Measurements from ENCODE around the gene IL4I1.
"Not testable (repeated sequence)": the region's sequence is repeated elsewhere in the genome, so short reads cannot be mapped to it uniquely, and the experiment has no call there.

Gene IL4I1, protein sequence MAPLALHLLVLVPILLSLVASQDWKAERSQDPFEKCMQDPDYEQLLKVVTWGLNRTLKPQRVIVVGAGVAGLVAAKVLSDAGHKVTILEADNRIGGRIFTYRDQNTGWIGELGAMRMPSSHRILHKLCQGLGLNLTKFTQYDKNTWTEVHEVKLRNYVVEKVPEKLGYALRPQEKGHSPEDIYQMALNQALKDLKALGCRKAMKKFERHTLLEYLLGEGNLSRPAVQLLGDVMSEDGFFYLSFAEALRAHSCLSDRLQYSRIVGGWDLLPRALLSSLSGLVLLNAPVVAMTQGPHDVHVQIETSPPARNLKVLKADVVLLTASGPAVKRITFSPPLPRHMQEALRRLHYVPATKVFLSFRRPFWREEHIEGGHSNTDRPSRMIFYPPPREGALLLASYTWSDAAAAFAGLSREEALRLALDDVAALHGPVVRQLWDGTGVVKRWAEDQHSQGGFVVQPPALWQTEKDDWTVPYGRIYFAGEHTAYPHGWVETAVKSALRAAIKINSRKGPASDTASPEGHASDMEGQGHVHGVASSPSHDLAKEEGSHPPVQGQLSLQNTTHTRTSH
- 13.5 to 354 (median 36.0) reads per million in 17 experiments for total RNA-seq

DNA sequence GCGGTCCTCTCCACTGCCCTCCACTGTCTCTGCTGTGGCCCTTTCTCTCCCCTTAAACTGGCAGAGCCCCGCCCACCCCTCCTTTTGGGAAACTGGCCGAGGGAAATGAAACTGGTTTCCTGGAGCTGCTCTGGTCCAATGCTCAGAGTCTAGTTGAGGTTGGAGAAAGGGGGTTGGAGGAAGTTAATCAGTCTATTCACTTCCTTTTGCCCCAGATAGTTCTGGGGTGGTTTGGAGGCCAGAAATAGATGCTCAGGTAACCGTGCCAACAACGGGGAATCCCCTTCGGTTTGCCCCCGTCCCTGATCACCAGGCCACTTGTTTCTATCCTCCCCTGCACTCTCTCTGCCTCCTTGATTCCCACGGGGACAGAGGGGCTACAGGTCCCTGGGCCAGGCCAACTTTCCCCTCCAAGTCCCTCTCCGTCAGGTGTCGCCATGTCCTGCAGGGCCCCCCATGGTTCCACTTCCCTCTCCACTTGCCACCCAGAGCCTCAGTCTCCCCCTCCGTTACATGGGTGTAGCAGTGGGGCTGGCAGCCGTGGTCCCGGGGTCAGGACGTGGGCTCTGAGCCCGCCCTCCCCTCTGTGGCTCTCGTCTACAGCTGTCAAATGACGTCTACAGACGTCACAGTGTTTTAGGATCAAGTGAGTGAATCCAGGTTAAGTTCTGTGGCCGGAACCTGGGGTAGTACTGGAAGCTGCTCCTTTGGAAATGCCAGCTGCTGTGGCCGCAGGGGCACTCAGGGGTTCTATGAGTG lies at the start of gene IL4I1:
Gene IL4I1 (minus strand): TSS at position 25 of the 759 bp plus-strand sequence. CDS start 727 bp downstream, outside the sequence.
- DNase-seq: peak; percentile 86 to 93 (median 90)

DNA sequence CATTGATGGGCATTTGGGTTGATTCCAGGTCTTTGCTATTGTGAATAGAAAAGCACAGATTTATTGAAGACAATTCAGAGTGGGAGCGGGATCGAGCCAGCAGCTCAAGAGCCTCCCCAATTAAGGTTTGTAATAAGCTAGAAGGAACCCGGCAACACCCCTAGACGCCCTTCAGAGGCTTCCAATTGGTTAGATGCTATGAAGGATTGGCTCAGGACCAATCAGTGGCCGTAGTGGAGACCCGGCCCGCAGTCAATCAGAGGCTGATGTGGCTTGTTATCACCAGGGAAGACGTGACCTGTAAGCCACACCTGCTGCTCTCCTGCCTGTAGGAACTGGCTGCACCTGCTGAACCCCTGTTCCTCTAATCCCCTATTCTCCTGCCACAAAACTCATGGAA lies 49.7 kb upstream of the IL4I1 start:
- DNase-seq: no peak

DNA sequence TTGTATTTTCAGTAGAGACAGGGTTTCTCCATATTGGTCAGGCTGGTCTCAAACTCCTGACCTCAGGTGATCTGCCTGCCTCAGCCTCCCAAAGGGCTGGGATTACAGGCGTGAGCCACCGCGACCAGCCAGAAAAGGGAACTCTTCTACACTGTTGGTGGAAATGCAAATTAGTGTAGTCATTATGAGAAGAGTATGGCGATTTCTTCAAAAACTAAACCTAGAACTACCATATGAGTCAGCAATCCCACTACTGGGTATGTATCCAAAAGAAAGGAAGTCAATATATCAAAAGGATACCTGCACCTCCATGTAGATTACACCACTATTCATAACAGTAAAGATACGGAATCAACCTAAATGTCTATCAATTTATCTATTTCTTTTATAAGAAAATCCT lies 47.9 kb upstream of the IL4I1 start:
- DNase-seq: peak; percentile 22 to 75 (median 55)

DNA sequence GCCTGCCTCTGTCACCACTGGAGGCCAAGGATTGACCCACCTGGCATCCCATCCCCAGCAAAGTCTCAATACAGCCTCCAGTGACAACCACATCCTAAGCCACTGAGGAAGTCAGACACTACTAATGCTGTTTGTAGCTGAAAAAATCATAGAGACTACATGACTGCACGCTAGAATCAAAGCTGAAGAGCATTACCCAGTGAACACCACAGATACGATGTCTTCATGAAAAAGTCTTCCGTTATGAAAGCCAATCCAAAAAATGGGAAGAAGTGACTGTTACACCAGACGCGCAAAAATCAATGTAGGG lies 43.8 kb upstream of the IL4I1 start:
- DNase-seq: no peak

DNA sequence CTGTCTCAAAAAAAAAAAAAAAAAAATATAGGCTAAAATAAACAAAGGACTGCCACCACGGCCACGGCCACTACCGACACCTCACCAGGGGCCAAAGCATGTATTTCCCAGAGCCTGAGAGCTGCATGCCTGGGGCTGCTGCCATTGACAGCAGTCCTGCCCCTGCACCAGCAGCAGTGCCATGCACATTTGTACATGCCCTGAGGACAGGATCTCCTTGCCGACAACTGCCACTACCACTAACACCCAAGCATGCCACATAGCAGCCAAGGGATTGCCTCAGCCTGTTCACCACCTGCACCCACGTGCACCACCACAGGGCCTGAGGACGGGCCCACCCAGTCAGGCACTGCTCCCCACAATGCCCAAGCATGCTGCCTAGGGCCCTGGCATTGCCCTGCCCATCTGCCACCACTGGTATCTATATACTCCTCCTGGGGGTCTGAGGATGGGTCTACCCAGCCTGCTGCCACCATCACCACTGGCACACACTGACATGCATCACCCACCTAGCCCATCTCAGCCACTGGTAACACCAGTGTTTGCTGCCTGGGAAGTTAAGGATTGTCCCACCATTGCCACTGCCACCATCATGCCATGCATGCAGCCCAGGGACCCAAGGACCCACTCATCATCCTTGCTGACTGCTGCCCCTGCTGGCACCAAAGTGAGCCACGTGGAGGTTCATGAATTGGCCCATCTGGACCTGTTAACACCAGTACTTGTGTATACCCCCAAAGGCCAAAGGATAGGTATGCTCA lies 43.2 kb upstream of the IL4I1 start:
- DNase-seq: peak in 1 of 4 experiments; percentile 25

DNA sequence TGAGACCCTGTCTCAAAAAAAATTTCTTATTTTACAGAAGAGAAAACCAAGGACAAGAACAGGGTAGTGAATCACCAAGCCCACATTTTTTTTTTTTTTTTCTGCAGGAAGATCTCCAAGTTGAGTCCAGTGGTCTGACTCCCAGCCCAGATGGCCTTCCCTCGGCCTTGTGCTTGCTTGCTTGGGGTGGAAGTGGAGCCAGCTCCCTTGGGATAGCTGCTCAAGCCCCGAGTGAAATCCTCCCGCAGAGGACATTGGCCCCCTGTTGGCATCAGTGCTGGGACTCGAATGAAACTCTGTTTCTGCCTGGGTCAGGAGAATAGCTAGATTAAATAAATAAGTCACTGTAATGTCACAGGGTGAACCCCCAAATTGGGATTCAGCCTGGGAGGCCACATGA lies 42.0 kb upstream of the IL4I1 start:
- no peak for DNase-seq

DNA sequence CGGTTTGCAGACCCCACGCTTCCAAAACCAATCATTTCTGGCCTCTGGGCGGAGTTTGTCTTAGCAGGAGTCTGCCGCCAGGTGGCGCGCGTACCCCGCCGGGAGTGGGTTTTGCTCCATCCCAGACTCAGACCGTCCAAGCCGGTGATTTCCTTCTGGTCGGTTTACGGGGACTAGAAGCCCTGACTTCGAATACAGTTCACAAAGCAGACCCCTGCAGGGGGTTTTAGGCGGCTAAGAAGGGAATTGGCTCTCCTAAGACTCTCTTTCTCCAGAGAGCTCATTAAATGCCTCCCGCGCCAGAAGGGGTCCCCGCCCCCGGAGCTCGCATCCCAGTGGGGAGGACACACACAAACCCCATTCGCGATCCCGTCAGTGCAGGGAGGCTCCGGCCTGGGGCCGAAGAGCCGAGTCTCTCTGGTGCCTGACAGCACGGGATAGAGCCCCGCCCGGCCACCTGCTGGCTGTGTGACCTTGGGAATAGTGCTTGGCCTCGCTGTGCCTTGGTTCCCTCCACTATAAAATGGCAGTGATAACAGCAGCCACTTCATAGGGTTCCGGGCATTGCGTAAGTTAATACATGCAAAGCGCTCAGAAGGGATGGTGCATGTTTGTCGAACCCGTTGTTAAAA lies 41.2 kb upstream of the IL4I1 start:
- DNase-seq: peak; percentile 80 to 91 (median 90)

DNA sequence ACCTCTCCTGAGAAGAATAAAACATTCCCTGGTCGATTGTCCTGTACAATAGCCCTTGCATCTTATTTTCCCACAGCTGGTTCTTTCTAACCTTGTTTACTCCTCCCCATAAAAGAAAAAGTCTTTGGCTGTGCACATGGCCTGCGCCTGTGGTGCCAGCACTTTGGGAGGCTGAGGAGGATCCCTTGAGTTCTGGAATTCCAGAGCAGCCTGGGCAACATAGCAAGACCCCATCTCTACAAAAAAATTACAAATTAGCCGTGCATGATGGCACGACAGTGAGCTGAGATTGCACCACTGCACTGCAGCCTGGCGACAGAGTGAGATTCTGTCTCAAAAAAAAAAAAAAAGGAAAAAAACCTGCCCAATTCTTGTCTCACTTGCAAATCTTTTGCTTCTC lies 39.9 kb upstream of the IL4I1 start:
- no peak for DNase-seq

DNA sequence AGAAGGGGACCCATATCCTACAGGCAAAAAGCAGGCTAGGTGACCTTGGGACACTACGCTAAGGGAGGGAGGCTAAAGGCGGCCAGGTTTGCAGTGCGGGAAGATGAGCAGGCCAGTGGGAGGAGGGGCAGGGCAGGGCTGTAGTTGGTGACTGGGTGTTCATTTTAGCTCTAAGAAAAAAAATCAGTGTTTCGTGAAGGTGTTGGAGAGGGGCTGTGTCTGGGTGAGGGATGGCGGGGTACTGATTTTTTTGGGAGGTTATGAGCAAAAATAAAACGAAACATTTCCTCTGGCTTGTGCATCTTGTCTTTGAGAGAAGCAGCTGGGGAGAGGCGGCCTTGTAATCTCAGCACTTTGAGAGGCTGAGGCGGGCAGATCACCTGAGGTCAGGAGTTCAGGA lies 37.0 kb upstream of the IL4I1 start:
- peak in 1 of 4 experiments; percentile 5 for DNase-seq

DNA sequence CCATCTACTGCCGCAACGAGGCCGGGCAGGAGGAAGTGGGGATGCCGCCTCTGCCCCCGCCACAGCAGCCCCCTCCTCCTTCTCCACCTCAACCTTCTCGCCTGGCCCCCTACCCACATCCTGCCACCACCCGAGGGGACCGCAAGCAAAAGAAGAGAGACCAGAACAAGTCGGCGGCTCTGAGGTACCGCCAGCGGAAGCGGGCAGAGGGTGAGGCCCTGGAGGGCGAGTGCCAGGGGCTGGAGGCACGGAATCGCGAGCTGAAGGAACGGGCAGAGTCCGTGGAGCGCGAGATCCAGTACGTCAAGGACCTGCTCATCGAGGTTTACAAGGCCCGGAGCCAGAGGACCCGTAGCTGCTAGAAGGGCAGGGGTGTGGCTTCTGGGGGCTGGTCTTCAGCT lies 36.0 kb upstream of the IL4I1 start:
- DNase-seq: peak in 1 of 4 experiments; percentile 2

DNA sequence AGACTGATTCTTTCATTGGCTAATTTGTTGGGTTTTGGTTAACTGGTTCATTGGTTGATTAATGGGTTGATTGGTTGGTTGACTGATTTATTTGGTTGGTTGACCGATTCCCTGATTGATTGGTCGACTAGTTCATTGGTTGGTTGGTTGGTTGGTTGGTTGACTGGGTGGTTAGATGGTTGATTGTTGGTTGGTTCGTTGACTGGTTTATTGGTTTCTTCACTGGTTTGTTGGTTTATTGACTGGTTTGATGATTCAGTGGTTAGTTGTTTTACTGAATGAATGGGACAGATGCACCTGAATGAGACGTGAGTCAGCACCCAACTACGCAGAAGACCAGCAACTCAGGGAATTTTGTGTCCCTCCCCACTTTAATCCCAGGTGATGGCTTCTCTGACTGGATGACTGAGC lies 35.4 kb upstream of the IL4I1 start:
- DNase-seq: no peak

DNA sequence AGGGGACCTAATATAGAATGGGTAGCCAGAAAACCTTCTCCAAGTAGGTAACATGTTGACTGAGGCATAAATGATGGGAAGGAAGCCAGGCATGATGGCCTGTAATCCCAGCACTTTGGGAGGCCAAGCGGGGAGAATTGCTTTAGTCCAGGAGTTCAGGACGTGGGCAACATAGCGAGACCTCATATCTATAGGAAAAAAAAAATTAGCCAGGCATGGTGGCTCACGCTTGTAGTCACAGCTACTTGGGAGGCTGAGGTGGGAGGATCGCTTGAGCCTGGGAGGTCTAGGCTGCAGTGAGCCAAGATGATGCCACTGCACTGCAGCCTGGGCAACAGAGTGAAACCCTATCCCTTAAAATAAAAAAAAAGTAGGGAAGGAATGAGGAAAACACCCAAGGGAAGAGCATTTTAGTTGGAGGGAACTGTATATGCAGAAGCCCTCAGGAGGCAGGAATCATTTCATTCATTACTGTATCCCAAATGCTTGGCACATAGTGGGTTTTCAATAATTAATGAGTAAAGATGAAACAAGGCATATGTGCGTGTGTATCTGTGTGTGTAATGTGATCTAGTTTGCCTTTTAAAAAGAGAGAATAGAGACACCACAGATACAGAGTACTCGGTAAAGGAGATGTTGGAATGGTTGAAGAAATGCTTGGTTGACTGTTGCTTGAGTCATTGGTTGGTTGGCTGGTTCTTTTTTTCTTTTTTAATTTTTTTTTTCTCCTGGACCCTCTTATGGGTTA lies 34.8 kb upstream of the IL4I1 start:
- no peak for DNase-seq

DNA sequence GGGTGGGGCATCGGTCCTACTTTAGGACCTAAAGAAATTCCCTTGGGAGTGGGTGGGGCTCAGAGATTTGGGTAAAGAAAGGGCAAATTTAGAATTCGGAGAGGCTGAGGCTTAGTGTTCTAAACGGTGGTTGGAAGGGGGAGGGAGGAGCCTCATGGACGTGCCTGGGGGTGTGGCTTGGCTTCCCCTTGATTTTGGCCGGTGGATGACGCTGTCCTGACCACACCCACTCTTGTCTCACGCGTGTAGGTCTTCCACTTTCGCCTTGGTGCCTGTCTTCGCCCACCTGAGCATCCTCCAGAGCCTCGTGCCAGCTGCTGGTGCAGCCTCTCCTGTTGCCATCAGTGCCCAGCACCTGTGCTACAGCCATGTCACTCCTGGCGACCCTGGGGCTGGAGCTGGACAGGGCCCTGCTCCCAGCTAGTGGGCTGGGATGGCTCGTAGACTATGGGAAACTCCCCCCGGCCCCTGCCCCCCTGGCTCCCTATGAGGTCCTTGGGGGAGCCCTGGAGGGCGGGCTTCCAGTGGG lies 33.9 kb upstream of the IL4I1 start:
- DNase-seq: peak in 2 of 4 experiments; percentile 21 to 30

DNA sequence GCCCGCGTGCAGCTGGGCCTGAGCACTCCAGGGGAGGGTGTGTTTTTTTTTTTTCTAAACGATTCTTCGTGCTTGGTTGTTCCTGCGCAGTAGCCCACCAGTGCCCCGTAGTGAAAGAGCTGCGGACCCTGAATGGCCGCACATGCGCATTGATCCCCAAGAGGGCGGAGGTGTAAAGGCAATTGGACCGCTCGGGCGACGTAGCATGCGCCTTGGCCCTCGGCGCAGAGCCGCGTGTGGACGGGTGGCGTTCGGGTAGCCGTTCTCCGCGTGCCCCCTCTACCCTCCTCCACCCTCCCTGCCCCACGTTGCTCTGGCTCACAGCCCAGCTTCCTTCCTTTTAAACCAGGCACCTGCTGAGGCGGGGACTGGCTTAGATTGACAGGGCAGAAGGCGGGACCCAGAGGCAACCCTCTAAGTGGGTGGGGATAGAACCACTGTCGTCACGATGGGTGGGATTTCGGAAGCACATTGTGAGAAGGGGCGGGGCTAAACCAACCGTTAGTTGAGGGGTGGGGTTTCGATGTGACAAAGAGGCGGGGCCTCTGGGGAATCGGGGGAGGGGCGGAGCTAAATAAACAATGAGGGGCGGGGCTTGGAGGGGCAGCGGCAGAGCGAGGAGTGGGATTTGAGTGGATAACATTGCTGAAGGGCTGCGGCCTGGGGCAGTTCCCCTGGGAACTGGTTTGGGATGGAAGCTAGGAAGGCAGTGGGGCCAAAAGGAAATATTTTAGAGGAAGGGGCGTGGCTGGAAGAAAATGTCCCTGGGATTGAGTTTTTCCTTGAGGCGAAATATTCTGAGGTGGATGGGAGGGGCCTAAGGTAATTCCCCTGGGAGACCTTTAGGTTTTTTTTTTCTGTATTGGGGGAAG lies 33.2 kb upstream of the IL4I1 start:
- DNase-seq: peak; percentile 93 to 97 (median 95)

DNA sequence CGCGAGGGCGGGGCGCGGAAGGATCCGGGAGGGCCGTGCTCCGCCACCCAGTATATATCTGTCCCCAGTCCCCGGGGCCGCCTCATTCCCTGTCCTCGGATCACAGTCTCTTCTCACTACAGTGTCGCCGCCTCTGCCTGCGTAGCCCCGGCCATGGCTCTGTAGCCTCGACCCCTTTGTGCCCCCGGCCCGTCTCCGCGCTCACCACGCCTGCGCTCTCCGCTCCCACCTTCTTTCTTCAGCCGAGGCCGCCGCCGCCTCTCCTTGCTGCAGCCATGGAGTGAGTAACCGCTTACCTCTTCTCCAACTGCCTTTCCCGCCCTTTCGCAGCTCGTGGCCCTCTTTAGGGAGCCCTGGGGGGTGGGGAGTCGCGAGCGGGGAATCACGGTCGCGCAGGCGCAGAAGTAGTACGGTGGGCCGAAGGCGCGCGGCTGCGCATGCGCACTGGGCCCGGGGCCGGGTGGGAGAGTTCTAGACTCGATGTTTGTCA lies 32.5 kb upstream of the IL4I1 start, which contains the start of the genes ATF5 and NUP62:
Gene ATF5 (plus strand): TSS at position 85 of the 490 bp plus-strand sequence. CDS start 1,646 bp downstream, outside the sequence.
Gene NUP62 (minus strand): TSS at position 384 of the 490 bp plus-strand sequence. CDS start 19,697 bp downstream, outside the sequence.
- peak; percentile 93 to 97 (median 96) for DNase-seq

DNA sequence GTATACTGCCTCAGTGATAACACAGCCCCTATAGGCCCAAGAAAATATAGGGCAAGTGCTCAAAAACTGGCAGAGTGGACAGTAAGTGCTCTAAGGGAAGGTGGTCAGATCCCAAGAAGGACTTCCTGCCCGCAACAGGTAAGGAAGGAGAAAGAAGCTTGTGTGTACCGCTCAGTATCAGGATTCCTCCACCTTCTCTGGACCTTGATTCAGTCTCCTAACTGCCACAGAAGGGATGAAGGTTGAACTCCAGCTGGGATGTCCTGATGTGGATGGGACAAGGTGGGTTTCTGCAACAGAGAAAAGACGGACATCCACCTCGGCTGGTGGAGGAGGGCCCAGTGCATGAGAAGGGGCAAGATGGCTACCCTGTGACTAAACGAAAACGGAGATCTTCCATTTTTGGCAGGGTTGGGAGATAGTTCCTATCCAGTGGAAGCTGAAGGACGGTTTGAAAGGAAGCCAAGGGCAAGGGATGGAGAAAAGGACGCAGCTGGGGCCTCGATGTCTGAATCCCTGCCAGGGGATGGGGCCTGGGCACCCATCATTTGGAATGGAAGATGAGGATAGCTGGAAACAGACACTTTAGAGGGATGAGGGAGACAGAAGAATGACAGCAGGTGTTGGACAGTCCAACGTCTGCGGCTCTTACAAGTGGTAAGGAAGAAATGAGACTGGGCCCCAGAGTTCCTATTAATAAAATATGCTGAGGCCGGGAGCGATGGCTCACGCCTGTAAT lies 31.0 kb upstream of the IL4I1 start:
- peak in 1 of 4 experiments; percentile 3 for DNase-seq

DNA sequence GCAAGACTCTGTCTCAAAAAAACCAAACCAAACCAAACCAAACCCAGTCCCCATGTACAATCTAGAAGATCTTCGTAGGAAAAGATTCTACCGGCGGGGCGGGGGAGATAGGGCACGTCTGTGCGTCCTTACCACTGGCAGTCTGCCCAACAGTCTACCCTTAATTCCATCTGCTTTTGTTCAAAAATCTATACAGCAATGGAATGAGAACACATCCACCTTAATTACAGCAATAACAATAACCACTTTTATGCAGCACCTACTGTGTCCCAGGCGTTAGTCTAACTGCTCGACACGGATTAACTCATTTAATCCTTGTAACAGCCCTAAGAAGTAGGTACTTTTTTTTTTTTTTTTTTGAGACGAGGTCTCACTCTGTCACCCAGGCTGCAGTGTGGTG lies 29.8 kb upstream of the IL4I1 start:
- no peak for DNase-seq

DNA sequence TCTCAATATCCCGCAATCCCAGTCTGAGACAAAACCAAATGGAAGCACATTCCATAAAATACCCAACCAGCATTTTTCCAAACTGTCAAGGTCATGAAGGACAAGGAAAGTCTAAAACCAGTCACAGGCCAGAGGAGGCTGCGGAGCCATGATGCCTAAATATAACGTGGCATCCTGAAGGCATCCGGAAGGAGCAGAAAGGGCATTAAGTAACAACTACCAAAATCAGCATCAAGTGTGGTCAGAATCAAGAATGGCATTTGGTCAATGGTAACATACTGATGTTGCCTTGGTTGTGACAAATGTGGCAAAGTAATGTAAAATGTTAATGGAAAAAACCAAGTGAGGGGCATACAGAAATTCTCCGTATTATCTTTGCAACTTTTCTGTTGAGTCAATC lies 28.8 kb upstream of the IL4I1 start:
- DNase-seq: no peak

DNA sequence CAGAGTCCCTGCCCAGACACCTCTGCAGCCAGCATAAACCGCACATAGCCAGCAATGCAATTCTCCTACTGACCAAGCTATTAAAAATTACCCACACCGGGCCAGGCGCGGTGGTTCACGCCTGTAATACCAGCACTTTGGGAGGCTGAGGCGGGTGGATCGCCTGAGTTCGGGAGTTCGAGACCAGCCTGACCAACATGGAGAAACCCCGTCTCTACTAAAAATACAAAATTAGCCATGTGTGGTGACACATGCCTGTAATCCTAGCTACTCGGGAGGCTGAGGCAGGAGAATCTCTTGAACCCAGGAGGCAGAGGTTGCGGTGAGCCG lies 28.2 kb upstream of the IL4I1 start:
- DNase-seq: not testable (repeated sequence)

Data from suppressor macrophage (primary cell).